ENCODE measurements around the gene GAREM2. TPM values are rescaled to one million over a fixed set of nuclear protein-coding genes. Genes with fewer than 3 reads are reported as not detected.
A peak's percentile ranks its signal among the peaks of the same experiment; 100 is the strongest.

The GAREM2 gene
- polyA plus RNA-seq, 1 of the 3 experiments (the other 2 are of a cell fraction), result 3.7 TPM

- Histone ChIP-seq H3K36me3 (replicated peaks in 1 of 2; ENCODE audit: control insufficient read depth in 1 of 2, insufficient read depth in 2 of 2, low read length in 1 of 2) (no peaks in the 10 kb centered on the region), H3K4me2 (no peak overlapping the region), H3K9me2 (no peaks in the 10 kb centered on the region), H3K27me3 (ENCODE audit: insufficient read depth) (no peaks in the 10 kb centered on the region), H3K4me1 (ENCODE audit: control insufficient read depth in 1 of 2, insufficient read depth in 2 of 2, low read depth in 1 of 2, low read length in 1 of 2) (peaks cover 0 to 12% of the 10 kb centered on the region in 2 experiments; a peak in 1 of 4 replicates), H2AFZ (ENCODE audit: low read depth) (no peak overlapping the region), H3K9ac (no peak overlapping the region), H3K27ac (ENCODE audit: low read depth in 2 of 2, low read length in 1 of 2) (no peak overlapping the region), H3F3A (replicated peaks; ENCODE audit: insufficient read depth) (no peaks in the 10 kb centered on the region), H3K79me2 (ENCODE audit: insufficient read depth) (no peaks in the 10 kb centered on the region), H4K20me1 (ENCODE audit: insufficient read depth) (no peaks in the 10 kb centered on the region), H3K9me3 (no peaks in the 10 kb centered on the region), H3K4me3 (ENCODE audit: low read depth in 2 of 2, low read length in 1 of 2) (peak overlapping the region in 1 of 2 experiments; percentile 54; a peak in 2 of 4 replicates)
- 39% methylated on average over 46 of the region's 46 CpGs for WGBS (ENCODE audit: low lambda C conversion rate)
- ChIA-PET POLR2A (no interaction called here), CTCF (interaction anchor here (0.8 to 1.2 kb wide), 2 partner anchors 86 to 223 kb away, joined by 3 to 4 read pairs; no protein-coding TSS in a partner anchor)
- TF ChIP-seq NFIC (IDR thresholded peaks at IDR 0.05; ENCODE audit: borderline replicate concordance), result no peak
- TF ChIP-seq SIN3A (IDR thresholded peaks at IDR 0.05; ENCODE audit: borderline replicate concordance, low read depth, low read length), result no peak
- no peak for TF ChIP-seq ELF1 (IDR thresholded peaks at IDR 0.05)
- TF ChIP-seq RFX5 (IDR thresholded peaks at IDR 0.05; ENCODE audit: low read length), result no peak
- no peak for TF ChIP-seq RXRA (IDR thresholded peaks at IDR 0.05; ENCODE audit: borderline replicate concordance, low read depth)
- TF ChIP-seq ZBTB33 (IDR thresholded peaks at IDR 0.05; ENCODE audit: borderline replicate concordance, low read depth), result no peak
- no peak for TF ChIP-seq CTCF (IDR thresholded peaks at IDR 0.05)
- no peak for TF ChIP-seq POLR2AphosphoS5 (IDR thresholded peaks at IDR 0.05; ENCODE audit: low read depth, low read length)
- TF ChIP-seq MAX (IDR thresholded peaks at IDR 0.05; ENCODE audit: low read depth), result no peak
- no peak for TF ChIP-seq PBX3 (IDR thresholded peaks at IDR 0.05)
- TF ChIP-seq EP300 (IDR thresholded peaks at IDR 0.05; ENCODE audit: borderline replicate concordance in 1 of 2, low read depth in 1 of 2, low read length in 1 of 2), result no peak
- no peak for TF ChIP-seq RCOR1 (IDR thresholded peaks at IDR 0.05; ENCODE audit: low read length)
- DNase-seq, result peak; percentile 84
Measured at GRCh38 chr2:26173776-26174482, 1.0 kb downstream of the GAREM2 start.
